GM10248 (cell line): ENCODE data around the gene SREBF1.

ENCODE experiments used
- CTCF ChIA-PET: fragments of 300-600 bp; sonication (Branson Sonifier 250); formaldehyde crosslinking; extraction: SDS; loops from one replicate; lab custom pipeline; 2021; ENCODE audit warnings: antibody characterized with exemption; lab: Yijun Ruan, JAX
- POLR2A ChIA-PET: fragments of 350-650 bp; sonication (Branson Sonifier 250); formaldehyde crosslinking; extraction: SDS; loops from one replicate; lab custom pipeline; 2020; ENCODE audit warnings: antibody characterized with exemption; lab: Yijun Ruan, JAX
- DNase-seq: peaks from one replicate; pipeline ENCODE4 v3.0.0; 2012; ENCODE audit errors: extremely low spot score
- CTCF ChIP-seq: IDR thresholded peaks from 2 replicates; pipeline ENCODE4 v1.5.1; 2012; ENCODE audit warnings: mild to moderate bottlenecking, low read depth; ENCODE audit errors: extremely low read depth, missing control alignments, control extremely low read depth

The SREBF1 gene

DNA sequence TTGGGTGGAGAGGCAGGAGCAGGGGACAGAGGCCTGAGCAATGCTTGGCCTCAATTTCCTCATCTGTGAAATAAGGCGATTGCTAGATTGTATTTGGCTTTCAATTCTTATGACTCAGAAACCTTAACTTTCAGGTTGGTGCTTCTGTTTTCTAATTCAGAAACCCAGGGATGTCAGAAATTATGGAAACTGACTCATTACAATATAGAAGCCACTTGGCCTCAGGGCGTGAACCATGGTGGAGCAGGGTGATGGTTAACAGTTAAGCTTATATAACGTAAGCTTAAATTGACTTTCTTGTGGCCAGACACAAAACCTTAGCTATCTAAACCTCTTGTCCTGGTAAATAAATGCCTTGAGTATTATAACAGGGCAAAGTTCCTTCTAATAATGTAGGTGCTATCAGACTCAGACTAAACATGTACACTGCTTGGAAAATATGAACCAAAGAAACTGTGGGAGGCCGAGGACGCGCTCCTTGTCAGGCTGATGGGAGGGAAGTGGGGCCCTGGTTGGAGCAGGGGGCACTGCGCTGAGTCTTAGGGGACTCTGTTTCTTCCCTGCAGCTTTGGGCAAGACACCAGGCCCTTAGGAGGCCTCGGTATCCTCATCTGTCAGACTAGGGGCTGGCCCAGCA lies 17.1 kb upstream of the SREBF1 start:
- CTCF ChIA-PET: interaction anchor here (0.8 to 1.7 kb wide), 9 partner anchors 8 to 179 kb away, joined by 3 to 8 read pairs (median 4); no protein-coding TSS in a partner anchor
- no peak for DNase-seq
- TF ChIP-seq CTCF: no peak
- POLR2A ChIA-PET: no interaction called here

DNA sequence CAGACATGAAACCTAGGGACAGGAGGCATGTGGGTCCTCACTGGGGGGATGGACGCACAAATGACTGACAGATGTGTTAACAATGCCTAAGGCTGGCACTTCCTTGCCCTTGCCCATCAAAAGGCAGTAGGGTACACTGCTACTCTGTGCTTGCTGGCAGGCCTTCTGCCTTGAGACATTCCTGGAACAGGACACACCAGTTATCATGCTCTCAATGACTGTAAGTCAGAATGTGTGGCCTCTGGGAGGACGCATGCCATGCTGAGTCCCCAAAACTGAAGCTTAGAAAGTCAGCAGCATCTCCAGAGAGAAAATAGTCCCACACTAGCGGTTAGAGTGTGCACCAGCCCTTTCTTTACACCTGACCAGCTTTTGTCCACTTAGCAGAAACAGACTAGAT lies 16.1 kb upstream of the SREBF1 start:
- ChIA-PET CTCF (interaction anchor here (0.8 to 1.5 kb wide), 6 partner anchors 9 to 66 kb away, joined by 3 to 8 read pairs (median 4); partner anchors contain the start of gene SREBF1), POLR2A (no interaction called here)
- TF ChIP-seq CTCF: no peak
- no peak for DNase-seq

- POLR2A ChIA-PET: no interaction called here
- no peak for TF ChIP-seq CTCF
- CTCF ChIA-PET: interaction anchor here (0.9 to 6.0 kb wide), 6 partner anchors 9 to 171 kb away, joined by 3 to 37 read pairs (median 3); no protein-coding TSS in a partner anchor
- DNase-seq: no peak
These were observed 14.6 kb upstream of the SREBF1 start for GRCh38 chr17:17851103-17852002.

DNA sequence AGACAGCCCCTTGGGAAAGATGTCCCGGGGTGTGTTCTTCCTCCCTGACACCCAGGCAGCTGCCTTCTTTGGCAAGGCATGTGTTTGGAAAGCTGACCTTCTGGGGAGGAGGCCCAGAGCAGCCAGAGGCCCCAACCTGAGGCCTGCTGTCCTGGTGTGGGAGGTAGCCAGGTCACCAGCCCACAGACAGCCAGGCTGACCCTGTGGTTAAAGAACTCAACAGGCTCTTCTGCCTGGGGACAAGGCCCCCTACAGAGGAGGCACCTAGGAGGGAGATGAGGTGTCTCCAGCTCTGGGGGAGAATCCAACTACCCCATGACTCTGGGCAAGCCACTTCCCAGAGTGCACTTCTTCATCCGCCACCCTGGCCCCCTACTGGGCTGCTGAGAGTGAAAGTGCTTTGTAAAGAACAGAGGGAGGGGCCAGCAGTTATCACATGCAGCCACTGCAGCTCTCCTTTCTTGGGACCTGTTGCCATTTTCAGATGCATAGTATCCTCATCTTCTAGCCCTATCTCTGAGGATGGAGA lies 13.1 kb upstream of the SREBF1 start:
- TF ChIP-seq CTCF: peak; percentile 9
- CTCF ChIA-PET: interaction anchor here (0.8 to 6.0 kb wide), 8 partner anchors 11 to 170 kb away, joined by 3 to 37 read pairs (median 4); partner anchors contain the start of gene SREBF1
- POLR2A ChIA-PET: interaction anchor here (0.9 to 1.6 kb wide), 2 partner anchors 9 to 14 kb away, joined by 5 to 8 read pairs; no protein-coding TSS in a partner anchor
- peak; percentile 78 for DNase-seq

DNA sequence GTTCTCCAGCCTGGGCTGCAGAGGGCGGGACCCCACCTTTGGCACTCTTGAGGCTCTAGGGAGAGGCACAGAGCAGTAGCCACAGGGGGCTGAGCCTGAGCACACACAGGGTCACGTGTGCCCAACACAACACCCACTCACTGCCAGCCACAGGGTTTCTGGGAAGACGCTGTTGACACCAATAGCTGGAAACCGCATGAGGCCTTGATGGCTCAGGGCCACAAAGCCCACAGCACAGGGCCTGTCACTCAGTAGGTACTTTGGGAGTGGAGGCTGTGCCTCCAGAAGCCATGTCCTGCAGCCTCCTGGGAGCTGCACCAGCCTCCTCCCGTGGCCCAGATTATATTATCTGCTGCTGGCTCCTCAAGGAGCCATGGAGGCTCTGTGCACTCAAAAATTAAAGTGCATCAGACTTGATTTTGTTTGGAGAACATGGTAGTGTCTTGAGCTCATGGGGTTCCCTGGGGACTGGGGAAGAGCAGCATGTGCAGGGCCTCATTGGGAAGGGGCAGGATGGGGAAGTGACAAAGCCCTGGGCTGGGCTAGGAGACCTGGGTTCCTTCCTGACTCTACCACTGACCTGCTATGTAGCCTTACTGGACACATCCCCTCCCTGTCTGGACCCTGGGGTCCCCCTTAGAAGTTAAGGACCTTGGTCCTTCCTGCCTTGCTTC lies 12.5 kb upstream of the SREBF1 start:
- CTCF ChIA-PET: interaction anchor here (0.8 to 6.0 kb wide), 9 partner anchors 11 to 170 kb away, joined by 3 to 37 read pairs (median 3); partner anchors contain the start of gene SREBF1
- POLR2A ChIA-PET: interaction anchor here (0.9 to 1.6 kb wide), 2 partner anchors 9 to 13 kb away, joined by 5 to 8 read pairs; no protein-coding TSS in a partner anchor
- TF ChIP-seq CTCF: no peak
- DNase-seq: peak; percentile 65
